Suprapubic skin (tissue), 3 donors: ENCODE results near the gene LRMDA.

Source experiments
- CTCF ChIP-seq, 2 donors: fragments of 200-600 bp in 1 of 2; fragments of 450-650 bp in 1 of 2; sonication (generic) in 1 of 2; IDR thresholded peaks; one replicate each; pipeline ENCODE4 v1.5.1; 2016 to 2019; ENCODE audit warnings: antibody characterized with exemption in 2 of 2, mild to moderate bottlenecking in 1 of 2, moderate library complexity in 1 of 2
- EP300 ChIP-seq: sonication (generic); formaldehyde crosslinking; IDR thresholded peaks from one replicate; pipeline ENCODE4 v1.6.1; 2017; ENCODE audit warnings: antibody characterized with exemption

- no peak for TF ChIP-seq CTCF (IDR thresholded peaks at IDR 0.05)
- no peak for TF ChIP-seq EP300
Observed at GRCh38 chr10:75450644-75451640, 19.5 kb downstream of the LRMDA start.
